M059J (cell line): ENCODE measurements around the gene C12orf43. TPM values are rescaled to one million over a fixed set of nuclear protein-coding genes. Genes with fewer than 3 reads are reported as not detected.

Experiments used
- total RNA-seq: library from RNA; depleted of rRNA; stranded (reverse); fragments of >200 nt; shearing (Covaris generic); gene quantifications from 2 replicates; pipeline ENCODE4 v1.2.3, GENCODE V29; 2014; rRNA removed

Gene C12orf43
- total RNA-seq, 1 experiment from 2014 or later = 18.2 TPM

Other genes starting within 250 kb of the C12orf43 start
- 3.9 and 9.7 TPM in 2 replicates for gene SPPL3, start 112.1 kb downstream of the C12orf43 start, total RNA-seq
- gene HNF1A, start 37.9 kb downstream of the C12orf43 start, total RNA-seq = not detected in 2 replicates
- 110 and 115 TPM in 2 replicates for gene OASL, start 22.8 kb upstream of the C12orf43 start, total RNA-seq
- 2.8 and 6.1 TPM in 2 replicates for gene P2RX7, start 116.4 kb upstream of the C12orf43 start, total RNA-seq
- gene P2RX4, start 193.6 kb upstream of the C12orf43 start, total RNA-seq = 29.6 and 34.2 TPM in 2 replicates